GM18498 (cell line): ENCODE results near the gene PLEKHG5.
"Not testable (repeated sequence)": the region's sequence is repeated elsewhere in the genome, so short reads cannot be mapped to it uniquely, and the experiment has no call there.

Source experiments
- ATAC-seq: cut with Tn5 transposase; IDR thresholded peaks from one replicate; pipeline ENCODE4 v1.9.1; 2021; ENCODE audit warnings: mild to moderate bottlenecking, moderate library complexity; ENCODE audit not compliant: unreplicated experiment

PLEKHG5 gene

GRCh38 chr1:6496890-6497214 lies 5.4 kb upstream of the PLEKHG5 start:
- no peak for ATAC-seq

GRCh38 chr1:6496365-6496721 lies 4.9 kb upstream of the PLEKHG5 start:
- ATAC-seq, result no peak

- ATAC-seq, result no peak
Observed at GRCh38 chr1:6495540-6496364, 4.3 kb upstream of the PLEKHG5 start.

GRCh38 chr1:6495041-6495441 lies 3.6 kb upstream of the PLEKHG5 start:
- ATAC-seq, result no peak

GRCh38 chr1:6494627-6495026 lies 3.2 kb upstream of the PLEKHG5 start:
- ATAC-seq, result no peak

- ATAC-seq, result not testable (repeated sequence)
Observed at GRCh38 chr1:6493834-6494223, 2.4 kb upstream of the PLEKHG5 start.

GRCh38 chr1:6491966-6492365 lies 499 bp upstream of the PLEKHG5 start:
- no peak for ATAC-seq

GRCh38 chr1:6491081-6491449 lies 402 bp downstream of the PLEKHG5 start:
- ATAC-seq, result no peak

- ATAC-seq, result peak; percentile 62
Observed at GRCh38 chr1:6490181-6491080, 1.0 kb downstream of the PLEKHG5 start.

- ATAC-seq, result peak; percentile 58
Observed at GRCh38 chr1:6489799-6490180, 1.7 kb downstream of the PLEKHG5 start.

- no peak for ATAC-seq
Observed at GRCh38 chr1:6489383-6489765, 2.1 kb downstream of the PLEKHG5 start.

- ATAC-seq, result no peak
Observed at GRCh38 chr1:6488602-6489382, 2.7 kb downstream of the PLEKHG5 start.

- ATAC-seq, result no peak
Observed at GRCh38 chr1:6487804-6488484, 3.5 kb downstream of the PLEKHG5 start.

GRCh38 chr1:6486433-6487011 lies 4.9 kb downstream of the PLEKHG5 start:
- no peak for ATAC-seq

GRCh38 chr1:6485168-6486101 lies 6.0 kb downstream of the PLEKHG5 start:
- no peak for ATAC-seq

GRCh38 chr1:6484826-6485167 lies 6.7 kb downstream of the PLEKHG5 start:
- ATAC-seq, result no peak

GRCh38 chr1:6483761-6484117 lies 7.7 kb downstream of the PLEKHG5 start:
- ATAC-seq, result no peak

GRCh38 chr1:6483017-6483760 lies 8.3 kb downstream of the PLEKHG5 start:
- no peak for ATAC-seq

GRCh38 chr1:6481820-6482219 lies 9.6 kb downstream of the PLEKHG5 start:
- ATAC-seq, result no peak
